HCT116 (cell line): ENCODE results near the gene SLC22A8. TPM values are rescaled to one million over a fixed set of nuclear protein-coding genes. Genes with fewer than 3 reads are reported as not detected.

Source experiments
- ATAC-seq: fragments of 200-7000 bp; cut with Tn5 transposase; 2 replicates; pipeline ENCODE4 v1.9.1; 2020; ENCODE audit warnings: mild to moderate bottlenecking, moderate library complexity
- BruUV-seq: library from RNA; stranded (reverse); fragments of 400-500 nt; replicated peaks from 2 replicates; lab custom pipeline; 2021; lab: Mats Ljungman, UMichigan
- CTCF ChIA-PET: fragments of 300-600 bp; sonication (Branson Sonifier 250); formaldehyde crosslinking; loops from one replicate; lab custom pipeline; 2021; ENCODE audit warnings: antibody characterized with exemption; lab: Charles Lee
- POLR2A ChIA-PET: fragments of 300-600, 350-600 bp; sonication (Branson Sonifier 250); formaldehyde crosslinking; loops from one replicate; lab custom pipeline; 2021; ENCODE audit warnings: antibody characterized with exemption; lab: Charles Lee
- RAD21 ChIA-PET, 2 experiments: fragments of 300-600 bp; sonication (Branson Sonifier 250); formaldehyde crosslinking; loops; one replicate each; lab custom pipeline; 2023; ENCODE audit warnings: low total read pairs in 2 of 2; ENCODE audit not compliant: uncharacterized antibody in 2 of 2, unreplicated experiment in 2 of 2, low non-redundant PET in 1 of 2; lab: Charles Lee
- DNase-seq: peaks from one replicate; pipeline ENCODE4 v3.0.0-alpha.2; 2010; ENCODE audit warnings: low read depth, low spot score
- H2AFZ ChIP-seq: fragments of 200-600 bp; shearing (Covaris generic), sonication (generic); 2 replicates; pipeline ENCODE4 v1.6.1; 2017; ENCODE audit warnings: low read depth, mixed run types, mixed read lengths, antibody characterized with exemption, low read length; ENCODE audit not compliant: poor library complexity, severe bottlenecking
- H3K27ac ChIP-seq: 2 replicates; pipeline ENCODE4 v1.5.1; 2012; ENCODE audit warnings: low read depth, low read length
- H3K27me3 ChIP-seq: fragments of 200-600 bp; sonication (generic); 2 replicates; pipeline ENCODE4 v1.6.1; 2016; ENCODE audit warnings: mixed run types, low read length, mixed read lengths; ENCODE audit not compliant: insufficient read depth
- H3K36me3 ChIP-seq, 2 experiments: fragments of 200-500 bp in 1 of 2; fragments of 200-600 bp in 1 of 2; sonication (Bioruptor generic) in 1 of 2; sonication (generic) in 1 of 2; 2 replicates each; pipeline versions ENCODE4 v1.5.1 to v1.6.1; 2014 to 2016; ENCODE audit warnings: low read length in 2 of 2, inconsistent platforms in 1 of 2, mixed read lengths in 1 of 2, mixed run types in 1 of 2; ENCODE audit not compliant: insufficient read depth in 2 of 2, control insufficient read depth in 1 of 2
- H3K4me1 ChIP-seq, 2 experiments: fragments of 200-600 bp in 1 of 2; sonication (generic) in 1 of 2; 2 replicates each; pipeline versions ENCODE4 v1.5.1 to v1.6.1; 2012 to 2017; ENCODE audit warnings: low read length in 2 of 2, inconsistent platforms in 1 of 2, mild to moderate bottlenecking in 1 of 2, mixed read lengths in 1 of 2, mixed run types in 1 of 2, moderate library complexity in 1 of 2; ENCODE audit not compliant: insufficient read depth in 2 of 2, control insufficient read depth in 1 of 2
- H3K4me2 ChIP-seq: fragments of 200-600 bp; sonication (generic); 2 replicates; pipeline ENCODE4 v1.6.1; 2017; ENCODE audit warnings: mixed run types, low read length, mixed read lengths
- H3K4me3 ChIP-seq, 2 experiments: fragments of 200-600 bp in 1 of 2; sonication (generic) in 1 of 2; replicated peaks in 1 of 2; 2 replicates each; pipeline ENCODE4 v1.5.1; 2011 to 2016; ENCODE audit warnings: low read length in 2 of 2, control low read depth in 1 of 2, low read depth in 1 of 2, mild to moderate bottlenecking in 1 of 2, mixed read lengths in 1 of 2, mixed run types in 1 of 2
- H3K79me2 ChIP-seq: fragments of 200-600 bp; sonication (generic); 2 replicates; pipeline ENCODE4 v1.6.1; 2017; ENCODE audit warnings: mild to moderate bottlenecking, mixed run types, low read length, moderate library complexity, mixed read lengths; ENCODE audit not compliant: insufficient read depth
- H3K9ac ChIP-seq: fragments of 200-600 bp; sonication (generic); 2 replicates; pipeline ENCODE4 v1.6.1; 2016; ENCODE audit warnings: low read length, mixed read lengths
- H3K9me2 ChIP-seq: fragments of 200-600 bp; sonication (generic), shearing (Covaris generic); 2 replicates; pipeline ENCODE4 v1.6.1; 2017; ENCODE audit warnings: mixed run types, mild to moderate bottlenecking, moderate library complexity; ENCODE audit not compliant: insufficient read depth
- H3K9me3 ChIP-seq, 2 experiments: fragments of 200-500 bp in 1 of 2; fragments of 200-600 bp in 1 of 2; sonication (Bioruptor generic) in 1 of 2; sonication (generic) in 1 of 2; 2 replicates each; pipeline ENCODE4 v1.6.1; 2014 to 2017; ENCODE audit warnings: low read length in 2 of 2, mixed read lengths in 2 of 2, inconsistent platforms in 1 of 2, low read depth in 1 of 2, mild to moderate bottlenecking in 1 of 2, mixed run types in 1 of 2, moderate library complexity in 1 of 2; ENCODE audit not compliant: control insufficient read depth in 1 of 2, insufficient read depth in 1 of 2
- H4K20me1 ChIP-seq: fragments of 200-600 bp; sonication (generic), shearing (Covaris generic); 2 replicates; pipeline ENCODE4 v1.6.1; 2017; ENCODE audit warnings: mixed run types, mild to moderate bottlenecking, moderate library complexity; ENCODE audit not compliant: insufficient read depth
- CBX3 ChIP-seq: IDR thresholded peaks from 2 replicates; pipeline ENCODE4 v1.6.1; 2012; ENCODE audit warnings: low read depth
- JUND ChIP-seq: IDR thresholded peaks from 2 replicates; pipeline ENCODE4 v1.6.1; 2012
- MAX ChIP-seq: IDR thresholded peaks from 2 replicates; pipeline ENCODE4 v1.6.1; 2012
- RAD21 ChIP-seq: IDR thresholded peaks from 2 replicates; pipeline ENCODE4 v1.6.1; 2012; ENCODE audit warnings: low read depth, mild to moderate bottlenecking
- REST ChIP-seq: IDR thresholded peaks from 2 replicates; pipeline ENCODE4 v1.6.1; 2012; ENCODE audit warnings: low read depth
- YY1 ChIP-seq: IDR thresholded peaks from 2 replicates; pipeline ENCODE4 v1.6.1; 2011; ENCODE audit warnings: low read length, low read depth, moderate library complexity, mild to moderate bottlenecking; ENCODE audit not compliant: insufficient replicate concordance; ENCODE audit errors: extremely low read depth
- intact Hi-C: fragments of 100-400 bp; cut with micrococcal nuclease; formaldehyde crosslinking; loops from 2 replicates; pipeline ENCODE4 v1.10.0; 2022
- total RNA-seq: library from RNA; stranded (reverse); gene quantifications from one replicate; pipeline ENCODE4 v1.2.1, GENCODE V29; 2021; ENCODE audit not compliant: unreplicated experiment

Gene SLC22A8
- total RNA-seq, 1 experiment from 2014 or later, result not detected

GRCh38 chr11:62980133-62980760 lies 35.4 kb downstream of the SLC22A8 start:
- Histone ChIP-seq H3K4me1 (peaks cover 3 to 8% of the 10 kb centered on the region in 2 experiments; a peak in 3 of 4 replicates), H3K4me3 (no peak overlapping the region), H2AFZ (no peak overlapping the region), H3K27me3 (no peaks in the 10 kb centered on the region)
- no peak for TF ChIP-seq MAX
- TF ChIP-seq RAD21, result no peak
- TF ChIP-seq CBX3, result no peak
- TF ChIP-seq YY1, result no peak
- peak; percentile 65 for TF ChIP-seq REST
- TF ChIP-seq JUND, result no peak
- TF ChIP-seq, all 23 proteins: peak for 1
- intact Hi-C loops, result no loop called here
- ChIA-PET POLR2A (no interaction called here), CTCF (interaction anchor here (0.8 kb wide), 1 partner anchor 71 kb away, joined by 3 read pairs; no protein-coding TSS in a partner anchor), RAD21 (no interaction called here)
- no peaks in the 10 kb centered on the region for H3K9me2 ChIP-seq
- H3K4me2 ChIP-seq, result no peak overlapping the region
- BruUV-seq, result no TSS peak
- H3K27ac ChIP-seq, result no peak overlapping the region
- no peaks in the 10 kb centered on the region for H3K9me3 ChIP-seq
- H3K9ac ChIP-seq, result no peak overlapping the region
- H3K79me2 ChIP-seq, result no peaks in the 10 kb centered on the region
- H4K20me1 ChIP-seq, result no peaks in the 10 kb centered on the region
- ATAC-seq (no peak), DNase-seq (no peak)
- H3K36me3 ChIP-seq, result no peaks in the 10 kb centered on the region
